DLD1 (cell line): ENCODE measurements around the gene BAK1.

Source experiments
- in situ Hi-C: cut with HindIII; loops from 2 replicates; pipeline ENCODE4 v1.10.0; 2017; ENCODE audit warnings: low sequenced_read_pairs

The BAK1 gene

DNA sequence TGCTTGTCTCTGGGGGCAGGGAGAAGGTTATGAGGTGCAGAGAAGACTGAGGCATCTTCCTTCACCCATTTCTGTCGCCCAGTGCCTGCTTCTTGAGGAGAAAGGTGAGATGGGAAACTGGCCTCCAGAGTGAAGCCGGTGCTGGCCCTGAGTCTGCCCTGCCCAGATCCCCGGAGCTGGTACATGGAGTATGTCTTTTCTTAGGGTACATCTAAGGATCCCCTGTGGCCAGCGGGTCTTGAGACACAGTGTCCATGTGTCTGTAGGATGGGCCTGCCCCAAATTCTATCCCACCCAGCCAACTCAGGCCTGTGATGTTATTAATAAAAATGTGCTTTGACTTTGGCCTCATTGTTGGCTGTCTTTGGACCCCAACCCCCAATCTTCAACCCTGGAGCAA is 8.8 kb upstream of the BAK1 start:
- in situ Hi-C loops, result loop anchor here (10.0 kb wide), 2 partner anchors 66 to 256 kb away; no protein-coding TSS in a partner anchor

DNA sequence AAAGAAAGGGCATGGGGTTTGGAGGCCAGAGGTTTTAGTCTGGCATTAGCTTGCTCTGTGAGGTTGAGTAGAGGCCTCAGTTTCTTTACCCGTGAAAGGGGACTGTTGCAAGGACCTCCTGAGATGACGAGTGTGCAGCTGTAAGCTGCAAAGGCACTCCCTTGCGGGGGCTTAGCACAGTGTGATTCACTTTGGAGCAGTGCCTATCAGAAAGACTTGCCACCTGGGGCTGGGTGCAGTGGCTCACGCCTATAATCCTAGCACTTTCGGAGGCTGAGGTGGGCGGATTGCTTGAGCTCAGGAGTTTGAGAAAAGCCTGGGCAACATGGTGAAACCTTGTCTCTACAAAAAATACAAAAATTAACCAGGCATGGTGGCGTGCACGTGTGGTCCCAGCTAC is 7.5 kb upstream of the BAK1 start:
- in situ Hi-C loops, result loop anchor here (10.0 kb wide), 2 partner anchors 67 to 257 kb away; no protein-coding TSS in a partner anchor

DNA sequence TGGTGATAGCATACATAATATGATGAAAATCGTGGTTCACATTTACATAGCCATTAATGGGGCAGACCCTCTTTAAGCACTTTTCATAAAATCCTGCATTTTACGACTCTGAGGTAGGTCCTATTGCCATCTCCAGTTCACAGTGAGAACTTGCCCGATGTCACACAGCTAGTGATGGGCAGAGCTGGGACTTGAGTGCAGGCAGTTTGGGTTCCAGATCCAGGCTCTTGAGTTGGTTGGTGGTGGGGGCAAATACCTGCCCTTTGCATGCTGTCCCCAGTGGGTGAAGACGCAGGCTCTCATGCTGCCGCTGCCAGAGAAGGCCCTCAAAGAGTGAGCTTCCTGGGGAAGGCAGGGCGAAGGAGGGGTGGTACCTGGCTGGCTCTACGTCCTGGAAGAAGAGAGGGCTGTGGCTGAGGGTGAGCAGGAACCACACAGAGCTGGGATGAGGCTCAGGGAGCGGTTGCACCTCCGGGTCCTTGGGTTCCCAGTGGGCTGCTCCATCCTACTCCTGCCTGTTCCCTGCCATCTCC is 6.1 kb upstream of the BAK1 start:
- in situ Hi-C loops, result loop anchor here (10.0 kb wide), 2 partner anchors 69 to 259 kb away; no protein-coding TSS in a partner anchor

DNA sequence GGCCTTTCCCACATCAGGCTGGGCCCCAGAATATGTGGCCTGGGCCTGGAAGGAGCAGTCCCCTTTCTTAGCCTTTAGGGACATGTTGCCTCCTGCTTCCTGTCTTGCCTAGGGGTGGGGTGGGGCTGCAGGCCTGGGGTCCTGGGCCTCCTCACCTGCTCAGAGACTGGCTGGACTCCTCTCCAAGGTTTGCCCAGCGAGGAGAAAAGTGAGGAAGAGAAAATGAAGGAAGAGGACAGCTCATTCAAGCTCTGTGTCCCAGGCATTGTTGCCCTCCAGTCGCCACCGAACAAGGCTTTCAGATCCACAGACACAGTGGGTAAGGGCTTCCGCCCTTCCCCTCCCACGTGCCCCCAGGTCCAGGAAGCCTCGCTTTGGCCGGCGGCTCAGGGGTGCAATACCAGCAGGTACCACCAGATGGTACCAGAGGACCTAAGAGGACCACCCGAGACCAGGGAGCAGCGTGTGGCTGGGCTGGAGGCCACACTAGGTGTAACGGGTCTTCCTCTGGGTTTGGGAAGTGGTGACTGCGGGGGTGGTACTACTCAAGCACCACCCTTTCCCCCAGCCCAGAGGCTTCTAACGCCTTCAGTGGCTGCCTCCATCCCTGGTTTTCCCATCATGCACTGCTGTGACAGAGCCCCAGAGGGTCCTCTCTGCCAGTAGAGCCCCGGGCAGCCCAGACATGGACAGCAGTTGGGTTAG is 5.5 kb upstream of the BAK1 start:
- in situ Hi-C loops, result loop anchor here (10.0 kb wide), 2 partner anchors 69 to 259 kb away; no protein-coding TSS in a partner anchor

DNA sequence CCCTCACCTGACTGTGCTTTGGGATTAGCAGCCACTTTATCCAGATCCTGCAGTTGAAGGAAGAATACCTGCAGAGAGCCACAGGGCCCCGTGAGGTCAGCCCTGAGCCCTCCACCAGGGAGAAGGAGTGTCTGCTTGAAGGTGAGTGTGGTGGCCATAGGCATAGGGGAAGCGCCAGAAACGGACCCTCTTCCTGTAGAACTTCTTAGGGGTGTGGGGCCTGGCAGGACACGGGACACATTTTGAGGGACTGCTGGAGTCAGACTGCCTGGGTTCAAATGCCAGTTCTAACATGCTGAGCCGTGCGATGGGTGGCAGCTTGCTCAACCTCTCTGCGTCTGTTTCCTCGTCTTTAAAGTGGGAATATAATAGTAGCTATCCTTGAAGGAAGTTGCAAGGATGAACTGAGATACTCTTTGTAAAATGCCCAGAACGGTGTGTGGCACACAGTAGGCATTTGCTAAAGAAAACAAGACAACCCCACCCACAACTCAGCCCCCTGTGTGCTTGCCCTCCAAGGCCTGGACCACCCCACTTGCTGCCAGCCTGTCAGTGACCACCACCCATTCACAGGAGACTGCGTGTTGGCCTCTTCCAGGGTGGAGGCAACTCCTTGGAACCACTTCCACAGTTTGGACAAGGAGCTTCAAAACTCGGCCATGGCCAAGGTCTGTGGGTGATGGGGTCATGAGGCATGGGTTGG is 4.8 kb upstream of the BAK1 start:
- in situ Hi-C loops, result loop anchor here (10.0 kb wide), 2 partner anchors 70 to 260 kb away; no protein-coding TSS in a partner anchor

DNA sequence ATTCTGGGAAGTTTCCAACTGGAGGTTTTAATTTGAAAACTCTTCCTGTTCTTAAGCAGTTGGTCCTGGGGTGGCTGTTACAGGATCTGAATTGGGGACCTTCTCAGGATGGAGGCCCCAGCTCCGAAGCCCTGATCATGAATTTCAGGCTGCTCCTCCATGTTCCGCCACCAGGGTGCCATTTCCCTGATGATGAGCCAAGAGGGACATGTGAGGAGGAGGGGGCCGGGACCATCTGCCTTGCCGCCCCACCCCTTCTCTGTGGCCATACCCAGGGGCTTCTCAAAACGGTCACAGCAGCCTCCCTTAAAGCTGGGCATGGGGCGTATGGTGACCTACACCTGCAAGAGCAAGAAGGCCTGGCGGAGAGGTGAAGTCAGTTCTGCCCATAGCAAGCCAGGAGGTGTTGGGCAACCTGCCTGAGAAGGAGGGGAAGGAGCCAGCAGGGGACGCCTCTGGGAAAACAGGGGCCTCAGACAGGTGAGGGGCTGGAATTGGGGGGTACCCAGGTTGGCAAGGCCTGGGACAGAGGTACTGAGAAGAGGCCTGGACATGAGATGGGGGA is 3.6 kb upstream of the BAK1 start:
- in situ Hi-C loops, result loop anchor here (10.0 kb wide), 2 partner anchors 71 to 261 kb away; no protein-coding TSS in a partner anchor

DNA sequence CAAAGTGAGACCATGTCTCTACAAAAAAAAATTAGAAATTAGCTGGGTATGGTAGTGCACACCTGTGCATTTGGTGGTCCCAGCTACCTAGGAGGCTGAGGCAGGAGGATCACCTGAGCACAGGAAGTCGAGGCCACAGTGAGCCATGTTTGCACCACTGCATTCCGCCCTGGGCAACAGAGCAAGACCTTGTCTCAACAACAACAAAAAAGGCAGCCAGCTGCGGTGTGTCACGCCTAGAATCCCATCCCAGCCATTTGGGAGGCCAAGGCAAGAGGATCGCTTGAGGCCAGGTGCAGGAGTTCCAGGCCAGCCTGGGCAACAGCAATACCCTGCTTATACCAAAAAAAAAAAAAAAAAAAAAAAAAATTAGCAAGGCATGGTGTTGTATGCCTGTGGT is 1.1 kb upstream of the BAK1 start:
- in situ Hi-C loops, result loop anchor here (10.0 kb wide), 2 partner anchors 74 to 264 kb away; no protein-coding TSS in a partner anchor

DNA sequence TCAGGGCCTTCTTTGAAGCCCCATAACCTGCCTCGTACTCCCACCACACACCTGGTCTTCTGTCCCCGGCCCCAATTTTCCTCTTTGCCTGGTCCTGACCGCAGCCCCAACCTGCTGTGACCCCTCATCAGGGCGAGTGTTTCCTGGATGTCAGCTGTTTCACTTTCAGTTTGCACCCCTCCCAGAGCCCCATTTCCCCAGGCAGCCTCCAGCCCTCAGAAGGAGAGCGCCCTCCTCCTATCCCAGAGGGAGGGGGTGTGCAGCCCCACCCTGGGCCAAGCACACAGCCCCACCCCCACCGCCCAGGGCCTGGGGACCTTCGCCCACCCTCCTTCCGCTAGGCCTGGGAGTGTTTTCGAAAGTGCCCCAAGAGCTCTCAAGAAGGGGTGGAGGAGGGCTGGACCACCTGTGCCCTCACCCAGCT is 1.5 kb downstream of the BAK1 start:
- in situ Hi-C loops, result no loop called here

DNA sequence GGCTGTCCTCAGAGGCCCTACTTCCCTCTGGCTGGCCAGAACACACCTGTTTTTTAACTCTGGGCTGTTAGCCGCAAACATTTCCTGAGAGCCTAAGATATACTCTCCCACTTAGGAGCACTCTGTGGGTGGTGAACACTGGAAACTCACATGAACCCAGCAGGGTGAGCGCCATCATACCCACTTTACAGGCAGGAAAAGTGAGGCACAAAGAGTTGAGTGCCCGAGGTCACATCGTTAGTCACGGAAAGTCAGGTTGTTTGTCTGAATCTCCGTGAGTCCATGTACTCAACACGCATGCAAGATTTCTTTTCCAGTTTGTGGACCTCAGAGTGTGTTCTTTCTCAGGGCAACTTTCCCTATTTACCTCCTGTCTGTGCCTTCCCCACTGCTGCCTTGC is 1.9 kb downstream of the BAK1 start:
- in situ Hi-C loops, result no loop called here

DNA sequence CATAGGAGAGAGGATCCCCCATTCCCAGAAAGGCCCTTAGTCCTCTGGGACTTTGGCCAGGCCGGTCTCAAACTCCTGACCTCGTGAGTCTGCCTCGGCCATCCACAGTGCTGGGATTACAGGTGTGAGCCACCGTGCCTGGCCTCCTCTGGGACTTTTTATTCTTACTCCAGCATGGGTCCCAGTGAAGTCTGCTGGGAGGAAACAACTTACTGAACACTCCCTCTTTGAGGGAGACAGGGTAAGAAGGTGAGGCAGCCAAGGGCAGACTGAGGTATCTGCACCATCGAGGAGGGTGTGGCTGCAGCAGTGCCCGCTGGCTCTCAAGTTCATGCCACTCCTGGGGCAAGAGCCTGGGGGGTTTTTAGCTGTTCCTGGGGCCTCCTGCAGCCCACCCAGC is 2.4 kb downstream of the BAK1 start:
- in situ Hi-C loops, result no loop called here

DNA sequence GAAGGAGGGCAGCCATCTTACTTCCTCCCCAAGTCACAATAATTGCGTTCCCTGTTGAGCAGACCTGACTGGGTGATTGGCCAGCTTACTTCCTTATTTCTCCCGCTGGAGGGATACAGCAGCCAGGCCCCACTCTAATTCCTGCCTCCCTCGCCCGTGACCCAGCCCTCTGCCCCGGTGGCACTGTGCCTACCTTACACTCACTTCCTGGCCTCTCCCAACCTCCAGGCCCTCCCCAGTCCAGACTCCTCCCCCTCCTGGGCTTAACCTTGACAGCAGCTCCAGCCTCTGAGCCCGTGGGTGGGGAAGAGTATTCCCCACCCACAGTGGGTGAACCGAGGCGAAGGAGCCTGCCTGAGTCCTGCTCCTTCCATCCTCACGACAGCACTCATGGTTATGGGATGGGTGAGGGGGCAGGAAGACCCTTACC is 3.0 kb downstream of the BAK1 start:
- in situ Hi-C loops, result no loop called here

DNA sequence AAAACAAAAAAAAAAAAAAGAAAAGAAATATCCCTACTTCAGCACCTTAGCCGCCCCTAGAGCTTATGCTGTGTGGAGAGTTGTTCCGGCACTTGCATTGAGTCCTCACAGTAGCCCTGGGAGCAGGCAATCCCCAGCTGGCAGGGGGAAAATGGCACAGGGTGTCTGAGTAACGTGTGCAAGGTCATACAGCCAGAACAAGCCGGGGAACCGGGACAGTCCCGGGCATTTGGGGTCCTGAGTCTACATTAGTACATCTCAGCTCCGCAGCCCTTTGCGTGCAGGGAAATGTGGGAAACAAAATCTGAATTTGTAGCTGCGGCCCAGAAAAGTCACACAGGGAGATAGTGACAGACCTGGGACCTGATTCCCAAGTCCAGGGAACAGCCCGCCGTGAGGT is 3.4 kb downstream of the BAK1 start:
- in situ Hi-C loops, result no loop called here

DNA sequence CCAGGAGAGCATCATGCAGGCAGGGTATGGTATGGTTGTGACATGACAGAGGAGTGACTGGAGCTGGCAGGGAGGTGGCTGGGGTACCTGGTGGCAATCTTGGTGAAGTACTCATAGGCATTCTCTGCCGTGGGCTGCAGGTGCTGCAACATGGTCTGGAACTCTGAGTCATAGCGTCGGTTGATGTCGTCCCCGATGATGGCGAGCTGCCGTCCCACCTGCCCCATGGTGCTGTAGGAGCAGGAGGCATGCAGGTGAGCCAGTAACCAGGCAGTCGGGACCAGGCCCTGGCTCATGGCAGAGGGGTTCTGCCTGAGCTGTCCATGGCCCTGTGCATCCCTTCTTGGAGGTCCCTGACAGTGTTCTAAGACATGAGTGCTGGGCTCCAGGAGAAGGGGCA is 4.9 kb downstream of the BAK1 start:
- in situ Hi-C loops, result no loop called here

DNA sequence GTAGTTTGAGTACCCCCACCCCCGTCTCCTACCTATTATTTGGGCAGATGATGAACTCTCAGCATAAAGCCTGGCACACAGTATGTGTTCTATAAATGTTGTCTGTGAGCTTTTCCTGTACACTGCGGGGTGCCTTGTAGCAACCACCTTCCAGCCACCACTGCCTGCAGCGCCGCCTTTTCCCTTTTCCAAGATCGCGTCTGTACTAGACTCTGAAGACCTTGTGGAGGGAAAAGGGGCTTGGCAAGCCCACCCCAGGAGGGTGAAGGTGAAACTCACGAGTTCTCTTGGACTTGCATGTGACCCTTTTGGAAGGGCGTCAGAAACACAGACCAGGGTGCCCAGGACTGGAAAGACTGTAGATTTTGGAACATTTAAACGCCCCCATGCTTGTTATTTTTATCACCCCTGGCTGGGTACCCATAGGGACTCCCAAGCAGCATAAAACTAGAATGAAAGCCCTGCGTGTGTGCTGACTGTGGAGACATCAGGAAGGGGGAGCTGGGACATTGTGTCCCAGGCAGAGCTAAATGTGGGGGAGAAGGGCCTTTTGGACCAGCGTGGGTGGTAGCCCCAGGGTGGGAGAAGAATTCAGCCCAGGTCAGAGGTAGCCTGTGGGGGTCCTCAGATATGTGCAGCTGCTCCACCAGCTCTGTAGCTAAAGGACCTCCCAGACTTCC is 8.3 kb downstream of the BAK1 start:
- in situ Hi-C loops, result no loop called here

DNA sequence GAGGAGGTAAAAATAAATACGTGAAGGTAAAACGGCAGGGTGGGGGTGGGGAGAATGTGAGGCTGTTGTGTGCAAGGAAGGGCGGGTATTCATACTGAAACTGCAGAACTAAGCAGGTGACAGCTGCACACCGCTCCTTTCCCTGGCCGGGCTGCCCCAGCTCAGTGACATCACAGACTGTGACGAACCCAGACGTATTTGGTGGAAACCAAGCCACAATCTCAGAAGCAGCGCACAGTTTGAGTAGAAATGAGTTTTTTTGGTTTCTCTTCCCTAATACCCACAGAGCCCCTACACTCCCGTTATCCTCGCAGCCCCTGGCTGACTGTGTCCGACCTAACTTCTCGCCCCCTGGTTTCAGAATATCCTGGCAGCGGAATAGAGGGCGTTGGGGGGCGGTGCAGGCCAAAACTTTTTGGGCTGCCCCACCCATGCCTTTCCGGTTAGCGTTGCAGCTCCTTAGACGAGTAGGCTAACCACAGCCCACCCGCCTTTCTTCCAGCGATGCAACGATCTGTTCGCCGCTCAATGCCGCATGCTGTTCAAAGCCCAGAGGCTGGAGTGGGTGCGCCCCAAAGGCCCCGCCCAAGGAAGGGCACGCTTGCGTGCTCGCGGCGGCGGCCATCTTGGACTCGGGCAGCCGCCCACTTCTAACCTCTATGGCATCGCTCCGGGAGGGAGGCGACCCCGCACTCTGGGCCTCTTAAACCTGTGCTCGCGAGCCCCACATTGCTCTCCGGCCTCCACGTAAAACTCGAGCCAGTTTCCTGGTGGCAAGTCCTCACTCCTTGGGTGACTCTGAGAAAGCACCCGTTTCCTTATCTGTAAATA is 9.1 kb downstream of the BAK1 start:
- in situ Hi-C loops, result no loop called here

DNA sequence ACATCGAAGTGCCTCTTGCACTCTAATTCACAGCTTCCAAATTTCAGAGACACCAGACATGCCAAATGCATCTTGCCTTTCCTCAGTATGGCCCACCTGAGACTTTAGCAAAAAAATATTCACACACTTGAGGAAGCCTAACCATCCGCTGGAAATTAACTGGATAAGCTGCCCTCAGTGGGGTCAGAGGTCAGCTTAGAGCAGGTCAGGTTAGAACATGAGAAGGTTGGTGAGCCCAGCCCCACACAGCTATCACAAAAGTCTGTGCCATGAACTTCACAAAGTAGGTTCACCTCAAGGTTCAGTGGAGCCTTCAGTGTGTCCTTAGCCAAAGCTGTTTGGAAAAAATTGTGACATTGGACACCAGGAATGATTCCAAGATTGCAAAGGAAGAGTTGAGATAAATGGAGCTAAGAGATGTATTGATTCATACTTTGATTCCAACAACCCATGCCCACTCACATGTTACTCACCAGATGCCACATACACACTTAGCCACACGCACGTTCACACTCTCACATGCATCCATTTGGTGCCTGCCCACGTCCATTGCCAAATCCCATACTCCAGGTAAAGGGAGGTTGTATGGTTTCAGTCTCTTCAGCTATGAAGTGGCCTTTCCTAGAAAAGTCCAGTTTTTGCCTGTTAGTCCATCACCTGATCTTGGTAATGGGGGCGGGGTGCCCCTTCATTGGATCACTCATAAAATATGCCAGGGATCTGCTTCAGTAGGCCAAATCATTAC is 11.1 kb downstream of the BAK1 start:
- in situ Hi-C loops, result no loop called here

DNA sequence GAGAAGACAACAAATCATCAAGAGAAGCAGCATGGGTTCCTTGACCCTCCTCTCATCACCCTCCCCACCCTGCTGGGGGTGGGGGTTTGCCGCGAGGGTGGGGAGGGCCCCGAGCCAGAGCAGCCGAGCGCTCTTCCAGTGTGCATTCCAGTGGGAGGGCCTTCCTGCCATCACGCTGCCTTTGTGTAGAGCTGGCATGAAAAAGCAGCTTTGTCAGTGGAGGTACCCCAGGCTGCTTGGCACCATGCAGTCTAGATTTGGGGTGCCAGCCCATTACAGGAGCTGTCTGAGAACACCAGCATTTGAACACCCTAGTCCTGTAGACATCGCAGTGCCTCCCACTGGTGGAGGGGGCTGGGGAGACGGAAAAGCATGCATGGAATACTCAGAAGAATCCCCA is 12.2 kb downstream of the BAK1 start:
- in situ Hi-C loops, result no loop called here

DNA sequence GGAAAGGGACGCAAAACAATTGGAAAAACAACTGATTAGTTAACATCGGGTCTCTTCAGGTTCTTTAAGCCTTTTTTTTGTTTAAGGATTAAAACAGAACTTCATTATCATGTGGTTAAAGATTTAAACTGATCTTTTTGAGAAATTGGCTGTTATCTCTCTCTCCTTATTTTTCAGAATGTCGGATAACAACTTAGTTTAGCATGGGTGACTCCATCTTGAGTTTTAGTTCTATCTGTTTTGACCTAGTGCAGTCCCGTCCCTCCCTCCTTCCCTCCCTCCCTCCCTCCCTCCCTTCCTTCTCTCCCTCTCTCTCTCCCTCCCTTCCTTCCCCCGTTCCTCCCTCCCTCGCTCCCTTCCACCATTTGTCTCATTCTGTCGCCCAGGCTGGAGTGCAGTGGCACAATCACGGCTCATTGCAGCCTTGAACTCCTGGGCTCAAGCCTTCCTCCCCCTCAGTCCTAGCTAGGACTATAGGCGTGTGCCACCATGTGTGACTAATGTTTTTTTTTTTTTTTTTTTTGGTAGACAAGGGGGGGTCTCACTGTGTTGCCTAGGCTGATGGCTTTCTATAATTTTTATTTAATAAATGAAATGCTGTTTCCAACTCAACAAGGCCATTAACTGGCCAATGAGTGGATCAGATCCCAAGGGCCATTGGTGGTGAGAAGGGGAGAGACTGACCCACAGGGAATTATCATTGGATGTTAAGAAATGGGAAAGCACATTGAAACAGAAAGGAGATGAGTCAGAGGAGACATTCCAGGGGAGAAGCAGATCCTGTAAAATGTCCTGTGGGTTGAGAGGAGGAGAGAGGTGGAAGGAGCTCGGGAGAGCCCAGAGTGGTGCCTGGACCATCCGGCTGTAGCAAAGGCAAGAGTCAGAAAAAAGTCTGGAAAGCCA is 13.6 kb downstream of the BAK1 start:
- in situ Hi-C loops, result no loop called here
